Measurements from ENCODE around the gene FBXO28.

GRCh38 chr1:224162768-224163167 lies 48.9 kb downstream of the FBXO28 start:
- no peak for TF ChIP-seq CTCF (IDR thresholded peaks at IDR 0.05; ENCODE audit: insufficient read depth, low read depth, low read length)
- TF ChIP-seq EZH2 (IDR thresholded peaks at IDR 0.05; ENCODE audit: insufficient read depth, low read length): no peak

All from astrocyte (in vitro differentiated cells and primary cell).